ENCODE measurements around the gene FOXO3. TPM values are rescaled to one million over a fixed set of nuclear protein-coding genes. Genes with fewer than 3 reads are reported as not detected.

Gene FOXO3
- total RNA-seq, 2 donors from 2014 or later = 7.1 to 10.0 TPM

GRCh38 chr6:108570517-108570916 lies 9.8 kb downstream of the FOXO3 start:
- Mint-ChIP-seq H3K36me3 (ENCODE audit: insufficient read depth in 2 of 2) (peaks cover 2% of the 10 kb centered on the region in 2 donors), H3K9me3 (no peaks in the 10 kb centered on the region), H3K27ac (no peak overlapping the region), H3K27me3 (ENCODE audit: low read depth) (no peaks in the 10 kb centered on the region), H3K4me3 (no peak overlapping the region), H3K4me1 (ENCODE audit: low read depth) (peaks cover 35% of the 10 kb centered on the region)
- no peak for ATAC-seq (replicated peaks in 1 of 2)
- no peak for DNase-seq

GRCh38 chr6:108574457-108575141 lies 13.9 kb downstream of the FOXO3 start:
- no peaks in the 10 kb centered on the region for H3K9me3 Mint-ChIP-seq
- H3K4me1 Mint-ChIP-seq (ENCODE audit: low read depth) = peaks cover 38% of the 10 kb centered on the region
- H3K27ac Mint-ChIP-seq = no peak overlapping the region
- no peaks in the 10 kb centered on the region for H3K36me3 Mint-ChIP-seq (ENCODE audit: insufficient read depth in 2 of 2)
- H3K4me3 Mint-ChIP-seq = peak overlapping the region in 1 of 2 donors; percentile 17
- DNase-seq (no peak), ATAC-seq (replicated peaks in 1 of 2) (no peak)
- H3K27me3 Mint-ChIP-seq (ENCODE audit: low read depth) = no peaks in the 10 kb centered on the region

GRCh38 chr6:108575905-108576494 lies 15.3 kb downstream of the FOXO3 start:
- Mint-ChIP-seq H3K27me3 (ENCODE audit: low read depth) (no peaks in the 10 kb centered on the region), H3K9me3 (no peaks in the 10 kb centered on the region), H3K27ac (peak overlapping the region; percentile 10), H3K36me3 (ENCODE audit: insufficient read depth in 2 of 2) (no peaks in the 10 kb centered on the region), H3K4me3 (no peak overlapping the region), H3K4me1 (ENCODE audit: low read depth) (peaks cover 41% of the 10 kb centered on the region)
- DNase-seq (no peak), ATAC-seq (replicated peaks in 1 of 2) (no peak)

GRCh38 chr6:108576709-108577108 lies 16.0 kb downstream of the FOXO3 start:
- DNase-seq (no peak), ATAC-seq (replicated peaks in 1 of 2) (no peak)
- H3K27ac Mint-ChIP-seq = peak overlapping the region; percentile 66
- H3K36me3 Mint-ChIP-seq (ENCODE audit: insufficient read depth in 2 of 2) = no peaks in the 10 kb centered on the region
- peak overlapping the region in 1 of 2 donors; percentile 23 for H3K4me3 Mint-ChIP-seq
- H3K27me3 Mint-ChIP-seq (ENCODE audit: low read depth) = no peaks in the 10 kb centered on the region
- peaks cover 49% of the 10 kb centered on the region for H3K4me1 Mint-ChIP-seq (ENCODE audit: low read depth)
- H3K9me3 Mint-ChIP-seq = no peaks in the 10 kb centered on the region

- H3K27ac Mint-ChIP-seq = no peak overlapping the region
- H3K27me3 Mint-ChIP-seq (ENCODE audit: low read depth) = no peaks in the 10 kb centered on the region
- ATAC-seq (replicated peaks in 1 of 2) (no peak), DNase-seq (no peak)
- no peak overlapping the region for H3K4me3 Mint-ChIP-seq
- H3K9me3 Mint-ChIP-seq = no peaks in the 10 kb centered on the region
- H3K36me3 Mint-ChIP-seq (ENCODE audit: insufficient read depth in 2 of 2) = no peaks in the 10 kb centered on the region
- H3K4me1 Mint-ChIP-seq (ENCODE audit: low read depth) = peaks cover 61% of the 10 kb centered on the region
Observed at GRCh38 chr6:108578166-108578565, 17.4 kb downstream of the FOXO3 start.

DNA sequence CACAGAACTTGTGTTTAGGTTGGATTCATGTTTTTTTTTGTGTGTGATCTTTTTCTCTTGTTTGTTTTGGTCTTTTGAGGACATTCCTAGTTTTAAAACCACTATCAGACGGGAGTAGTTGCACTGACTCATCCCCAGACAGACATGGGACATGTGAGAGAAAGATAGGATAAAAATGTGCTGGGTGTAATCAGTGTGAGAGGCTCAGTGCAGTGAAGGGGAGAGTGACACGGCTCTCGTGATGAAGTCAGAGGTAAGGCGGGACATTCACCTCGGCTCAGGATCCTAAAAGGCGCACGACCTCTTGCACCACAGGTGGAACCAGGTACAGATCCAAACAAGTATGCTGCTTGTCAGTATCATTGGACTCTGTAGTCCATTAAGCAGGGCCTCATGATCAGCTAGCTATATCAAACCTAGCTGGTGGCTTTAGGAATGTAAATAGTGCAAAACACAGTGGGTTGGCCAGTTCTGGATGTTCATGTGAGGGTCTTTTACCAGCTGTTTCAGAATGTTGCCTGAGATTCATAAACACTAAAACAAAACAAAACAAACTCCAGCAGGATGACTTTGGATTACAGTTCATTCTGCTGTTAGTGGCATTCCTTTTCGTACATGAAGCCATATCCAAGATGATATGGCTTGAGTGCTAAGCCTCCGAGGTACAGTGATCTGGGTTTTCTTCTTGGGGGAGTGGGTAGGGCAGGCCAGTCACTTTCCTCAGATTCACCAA lies 18.0 kb downstream of the FOXO3 start:
- Mint-ChIP-seq H3K4me3 (no peak overlapping the region), H3K36me3 (ENCODE audit: insufficient read depth in 2 of 2) (no peaks in the 10 kb centered on the region), H3K9me3 (no peaks in the 10 kb centered on the region), H3K27ac (no peak overlapping the region), H3K4me1 (ENCODE audit: low read depth) (peaks cover 63% of the 10 kb centered on the region), H3K27me3 (ENCODE audit: low read depth) (no peaks in the 10 kb centered on the region)
- DNase-seq (no peak), ATAC-seq (replicated peaks in 1 of 2) (no peak)

- Mint-ChIP-seq H3K27me3 (ENCODE audit: low read depth) (no peaks in the 10 kb centered on the region), H3K36me3 (ENCODE audit: insufficient read depth in 2 of 2) (no peaks in the 10 kb centered on the region), H3K4me3 (no peak overlapping the region), H3K27ac (no peak overlapping the region), H3K9me3 (no peaks in the 10 kb centered on the region), H3K4me1 (ENCODE audit: low read depth) (peaks cover 63% of the 10 kb centered on the region)
- DNase-seq = no peak
- no peak for ATAC-seq (replicated peaks in 1 of 2)
Observed at GRCh38 chr6:108579328-108579721, 18.6 kb downstream of the FOXO3 start.

DNA sequence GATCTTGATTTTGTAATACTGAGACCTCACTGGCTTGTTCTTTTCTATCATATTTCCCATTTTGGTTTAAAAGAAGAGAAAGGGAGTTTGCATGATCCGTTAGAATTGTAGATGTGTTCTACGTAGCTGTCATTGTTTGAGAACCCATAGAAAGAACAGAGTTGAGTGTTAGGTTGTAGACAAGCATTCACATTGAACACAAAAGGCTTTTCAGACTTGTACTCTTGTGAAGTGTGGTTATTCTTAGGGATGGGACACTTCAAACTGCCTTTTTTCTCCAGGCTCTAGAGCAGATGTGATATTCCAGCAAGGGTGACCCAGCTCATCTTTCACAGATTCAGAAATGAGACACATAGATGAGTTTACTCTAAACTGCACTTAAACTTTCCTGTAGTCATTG lies 19.9 kb downstream of the FOXO3 start:
- Mint-ChIP-seq H3K4me1 (ENCODE audit: low read depth) (peaks cover 51% of the 10 kb centered on the region), H3K9me3 (no peaks in the 10 kb centered on the region), H3K4me3 (no peak overlapping the region), H3K27ac (peak overlapping the region; percentile 20), H3K27me3 (ENCODE audit: low read depth) (no peaks in the 10 kb centered on the region), H3K36me3 (ENCODE audit: insufficient read depth in 2 of 2) (no peaks in the 10 kb centered on the region)
- no peak for ATAC-seq (replicated peaks in 1 of 2)
- no peak for DNase-seq

DNA sequence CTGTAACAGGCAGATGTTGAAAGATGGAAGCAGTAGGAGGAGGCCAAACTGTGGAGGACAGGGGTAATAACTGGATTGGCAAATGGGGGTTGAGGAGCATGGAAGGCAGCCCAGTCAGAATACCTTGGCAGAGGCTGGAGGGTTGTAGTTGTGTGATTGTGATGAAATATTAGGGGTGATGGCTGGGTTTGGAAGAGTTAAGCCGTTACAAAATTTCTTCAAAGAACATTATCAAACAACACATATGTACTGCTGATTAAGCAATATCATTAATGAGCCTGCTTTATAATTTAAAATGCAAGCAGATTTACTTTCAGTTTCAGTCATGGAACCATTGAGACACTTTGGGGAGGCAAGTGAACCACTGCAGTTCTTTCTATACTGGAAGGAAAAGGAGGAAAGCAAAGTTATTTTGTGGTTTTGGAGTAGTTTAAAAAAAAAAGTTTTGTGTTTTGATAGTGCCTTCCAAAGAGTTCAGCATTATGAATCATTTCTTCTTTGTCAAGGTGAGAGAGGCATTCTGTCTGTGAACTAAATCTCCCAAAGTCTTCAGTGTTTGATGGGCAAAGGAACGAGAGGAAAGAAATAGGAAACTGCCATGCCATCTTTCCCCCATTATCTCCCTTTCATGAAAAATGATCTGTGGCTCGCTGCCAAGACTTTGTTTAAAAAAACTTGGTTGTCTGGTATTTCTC lies 20.7 kb downstream of the FOXO3 start:
- H3K27ac Mint-ChIP-seq = peak overlapping the region; percentile 20
- H3K27me3 Mint-ChIP-seq (ENCODE audit: low read depth) = no peaks in the 10 kb centered on the region
- ATAC-seq (replicated peaks in 1 of 2) = peak; percentile 29 to 48
- peak overlapping the region; percentile 6 to 14 for H3K4me3 Mint-ChIP-seq
- no peaks in the 10 kb centered on the region for H3K36me3 Mint-ChIP-seq (ENCODE audit: insufficient read depth in 2 of 2)
- no peak for DNase-seq
- peaks cover 44% of the 10 kb centered on the region for H3K4me1 Mint-ChIP-seq (ENCODE audit: low read depth)
- no peaks in the 10 kb centered on the region for H3K9me3 Mint-ChIP-seq

- DNase-seq = no peak
- Mint-ChIP-seq H3K27me3 (ENCODE audit: low read depth) (no peaks in the 10 kb centered on the region), H3K27ac (no peak overlapping the region), H3K36me3 (ENCODE audit: insufficient read depth in 2 of 2) (no peaks in the 10 kb centered on the region), H3K9me3 (no peaks in the 10 kb centered on the region), H3K4me1 (ENCODE audit: low read depth) (peaks cover 38% of the 10 kb centered on the region), H3K4me3 (peak overlapping the region; percentile 6 to 14)
- no peak for ATAC-seq (replicated peaks in 1 of 2)
Observed at GRCh38 chr6:108581932-108582475, 21.3 kb downstream of the FOXO3 start.

GRCh38 chr6:108582618-108583017 lies 21.9 kb downstream of the FOXO3 start:
- Mint-ChIP-seq H3K36me3 (ENCODE audit: insufficient read depth in 2 of 2) (no peaks in the 10 kb centered on the region), H3K4me3 (no peak overlapping the region), H3K4me1 (ENCODE audit: low read depth) (peaks cover 38% of the 10 kb centered on the region), H3K27me3 (ENCODE audit: low read depth) (no peaks in the 10 kb centered on the region), H3K9me3 (no peaks in the 10 kb centered on the region), H3K27ac (no peak overlapping the region)
- ATAC-seq (replicated peaks in 1 of 2) (no peak), DNase-seq (no peak)

- H3K9me3 Mint-ChIP-seq = no peaks in the 10 kb centered on the region
- DNase-seq (no peak), ATAC-seq (replicated peaks in 1 of 2) (no peak)
- no peak overlapping the region for H3K27ac Mint-ChIP-seq
- no peaks in the 10 kb centered on the region for H3K27me3 Mint-ChIP-seq (ENCODE audit: low read depth)
- peaks cover 49% of the 10 kb centered on the region for H3K4me1 Mint-ChIP-seq (ENCODE audit: low read depth)
- H3K4me3 Mint-ChIP-seq = no peak overlapping the region
- H3K36me3 Mint-ChIP-seq (ENCODE audit: insufficient read depth in 2 of 2) = no peaks in the 10 kb centered on the region
Observed at GRCh38 chr6:108584323-108584722, 23.6 kb downstream of the FOXO3 start.

DNA sequence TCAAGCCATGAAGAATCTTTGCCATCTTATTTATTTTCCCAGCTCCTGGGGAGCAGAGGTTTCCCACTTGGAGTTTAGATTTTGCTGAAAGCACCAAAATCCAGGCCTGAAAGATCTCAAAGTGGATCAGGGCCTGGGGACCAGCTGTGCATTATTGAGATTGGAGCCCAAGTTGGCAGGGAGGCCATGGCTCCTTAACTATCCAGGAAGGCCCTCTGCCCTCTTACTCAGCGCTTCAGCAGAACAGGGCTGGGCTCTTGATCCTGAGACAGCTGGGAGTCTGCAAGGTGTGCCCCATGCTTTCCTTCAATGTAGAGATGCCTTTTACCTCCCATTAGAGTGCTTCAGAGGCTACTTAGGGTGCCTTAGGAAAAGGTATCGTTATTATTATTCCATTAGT lies 24.6 kb downstream of the FOXO3 start:
- H3K4me3 Mint-ChIP-seq = no peak overlapping the region
- H3K4me1 Mint-ChIP-seq (ENCODE audit: low read depth) = peaks cover 54% of the 10 kb centered on the region
- no peaks in the 10 kb centered on the region for H3K36me3 Mint-ChIP-seq (ENCODE audit: insufficient read depth in 2 of 2)
- no peak overlapping the region for H3K27ac Mint-ChIP-seq
- no peak for DNase-seq
- no peaks in the 10 kb centered on the region for H3K9me3 Mint-ChIP-seq
- no peak for ATAC-seq (replicated peaks in 1 of 2)
- no peaks in the 10 kb centered on the region for H3K27me3 Mint-ChIP-seq (ENCODE audit: low read depth)

Measured in activated T-cell treated with anti-CD3 and anti-CD28 coated beads, Interleukin-2, amount 50 U/mL, for 72 hours (primary cell).